Activated naive CD4-positive, alpha-beta T cell treated with anti-CD3 and anti-CD28 coated beads, Interleukin-2, amount 50 U/mL, for 16 hours (primary cell): ENCODE measurements around the gene UQCC2.

Source experiments
- DNase-seq: peaks from one replicate; pipeline ENCODE4 v3.0.0-alpha.2; 2020

The UQCC2 gene

GRCh38 chr6:33704215-33705066 lies 7.1 kb downstream of the UQCC2 start:
- DNase-seq = no peak

- no peak for DNase-seq
Measured at GRCh38 chr6:33702345-33702977, 9.0 kb downstream of the UQCC2 start.

- peak; percentile 73 for DNase-seq
Measured at GRCh38 chr6:33700391-33701050, 11.0 kb downstream of the UQCC2 start.

- DNase-seq = no peak
Measured at GRCh38 chr6:33699739-33700138, 11.8 kb downstream of the UQCC2 start.

- DNase-seq = no peak
Measured at GRCh38 chr6:33699131-33699530, 12.4 kb downstream of the UQCC2 start.

GRCh38 chr6:33698494-33698893 lies 13.0 kb downstream of the UQCC2 start:
- DNase-seq = no peak

GRCh38 chr6:33697845-33698244 lies 13.7 kb downstream of the UQCC2 start:
- no peak for DNase-seq

GRCh38 chr6:33696548-33697518 lies 14.7 kb downstream of the UQCC2 start:
- DNase-seq = no peak

GRCh38 chr6:33696076-33696475 lies 15.4 kb downstream of the UQCC2 start:
- no peak for DNase-seq

- DNase-seq = no peak
Measured at GRCh38 chr6:33695451-33695887, 16.0 kb downstream of the UQCC2 start.

GRCh38 chr6:33694977-33695376 lies 16.5 kb downstream of the UQCC2 start:
- no peak for DNase-seq

- peak; percentile 60 for DNase-seq
Measured at GRCh38 chr6:33694401-33694931, 17.0 kb downstream of the UQCC2 start.

- no peak for DNase-seq
Measured at GRCh38 chr6:33693186-33694105, 18.1 kb downstream of the UQCC2 start.

GRCh38 chr6:33692760-33693158 lies 18.7 kb downstream of the UQCC2 start:
- no peak for DNase-seq

- no peak for DNase-seq
Measured at GRCh38 chr6:33692078-33692759, 19.3 kb downstream of the UQCC2 start.

- no peak for DNase-seq
Measured at GRCh38 chr6:33691456-33692077, 19.9 kb downstream of the UQCC2 start.

GRCh38 chr6:33690766-33691165 lies 20.7 kb downstream of the UQCC2 start:
- DNase-seq = no peak

GRCh38 chr6:33689879-33690278 lies 21.6 kb downstream of the UQCC2 start:
- DNase-seq = no peak

- no peak for DNase-seq
Measured at GRCh38 chr6:33689148-33689494, 22.4 kb downstream of the UQCC2 start.
